Measurements from ENCODE around the gene GPR87.
A peak's percentile ranks its signal among the peaks of the same experiment; 100 is the strongest.

GPR87 gene

DNA sequence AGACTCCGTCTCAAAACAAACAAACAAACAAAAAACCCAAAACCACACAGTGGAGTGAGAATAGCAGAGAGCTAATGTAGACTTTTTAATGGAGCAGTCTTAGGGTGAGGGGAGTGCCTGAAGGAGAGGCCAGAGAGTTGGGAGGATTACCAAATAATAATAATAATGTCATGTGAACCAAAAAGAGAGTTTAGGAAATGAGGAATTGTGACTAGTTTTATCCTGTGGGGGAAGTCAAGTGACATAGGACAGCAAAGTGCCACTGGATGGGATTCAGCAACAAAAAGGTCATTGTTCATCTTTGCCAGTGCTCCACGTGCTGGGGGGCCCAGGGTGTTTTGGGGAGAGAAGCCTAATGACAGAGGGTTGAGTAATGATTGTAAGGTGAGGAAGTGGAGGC is 12.9 kb downstream of the GPR87 start:
- Histone ChIP-seq H2BK120ac (ENCODE audit: low read depth, low read length) (no peak overlapping the region), H3K56ac (ENCODE audit: low read length) (no peak overlapping the region), H3K27me3 (ENCODE audit: insufficient read depth, low read length, poor library complexity) (no peaks in the 10 kb centered on the region)

GRCh38 chr3:151301787-151302186 is 14.8 kb downstream of the GPR87 start:
- no peaks in the 10 kb centered on the region for H3K27me3 ChIP-seq (ENCODE audit: insufficient read depth, low read length, poor library complexity)

More for the DNA sequence above, 12.9 kb downstream of the GPR87 start:
- H3K27ac ChIP-seq (ENCODE audit: low read depth, low read length): no peak overlapping the region
- H3K4me1 ChIP-seq (ENCODE audit: control insufficient read depth, low read depth, low read length): peaks cover 16% of the 10 kb centered on the region
- H3K23ac ChIP-seq (ENCODE audit: low read length): no peak overlapping the region
- H2AK5ac ChIP-seq (ENCODE audit: low read length): no peak overlapping the region
- no peak overlapping the region for H2BK15ac ChIP-seq (replicated peaks; ENCODE audit: low read depth)
- no peak overlapping the region for H3K4ac ChIP-seq (ENCODE audit: low read depth, low read length)
- no CpG with 5 or more reads among the region's 2 CpGs for WGBS (ENCODE audit: extremely low coverage, insufficient coverage, low lambda C conversion rate)
- H3K79me2 ChIP-seq (ENCODE audit: control insufficient read depth, insufficient read depth, low read length): no peaks in the 10 kb centered on the region
- no peak for DNase-seq
- no peaks in the 10 kb centered on the region for H3K36me3 ChIP-seq (ENCODE audit: control insufficient read depth, insufficient read depth, low read length)
- H3K18ac ChIP-seq (ENCODE audit: low read length): no peak overlapping the region
- H3K4me3 ChIP-seq (ENCODE audit: low read length): no peak overlapping the region
- H3K79me1 ChIP-seq (ENCODE audit: low read length): no peaks in the 10 kb centered on the region
- no peak overlapping the region for H2BK5ac ChIP-seq (ENCODE audit: low read length)
- H4K8ac ChIP-seq (ENCODE audit: low read depth, low read length): no peak overlapping the region
- no peak overlapping the region for H3K9ac ChIP-seq (ENCODE audit: low read length)
- H3K4me2 ChIP-seq (ENCODE audit: low read length): no peak overlapping the region
- no peak overlapping the region for H4K5ac ChIP-seq (ENCODE audit: low read length)

DNA sequence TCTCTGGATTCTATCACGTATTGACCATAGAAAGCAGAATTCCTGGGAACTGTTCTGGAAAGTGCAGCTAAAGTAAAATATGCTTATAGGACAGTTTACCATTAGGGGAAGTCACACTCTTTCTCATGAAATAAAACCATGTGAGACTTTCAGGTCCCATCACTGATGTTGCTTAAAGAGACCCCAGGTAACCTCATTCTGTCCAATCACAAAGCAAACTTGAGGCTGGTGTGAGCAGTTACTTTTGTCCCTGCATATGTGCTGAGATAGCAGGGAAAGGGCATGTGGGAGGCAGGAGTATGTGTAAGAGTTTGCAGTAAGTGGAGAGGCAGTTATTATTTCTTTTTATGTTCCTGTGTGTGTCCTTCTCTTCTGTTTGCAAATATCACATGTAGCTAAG is 16.1 kb downstream of the GPR87 start:
- Histone ChIP-seq H3K4me2 (ENCODE audit: low read length) (no peak overlapping the region), H3K9ac (ENCODE audit: low read length) (no peak overlapping the region), H3K56ac (ENCODE audit: low read length) (no peak overlapping the region), H3K18ac (ENCODE audit: low read length) (no peak overlapping the region), H4K8ac (ENCODE audit: low read depth, low read length) (no peak overlapping the region), H3K27ac (ENCODE audit: low read depth, low read length) (no peak overlapping the region), H2AK5ac (ENCODE audit: low read length) (no peak overlapping the region), H3K36me3 (ENCODE audit: control insufficient read depth, insufficient read depth, low read length) (no peaks in the 10 kb centered on the region), H3K4ac (ENCODE audit: low read depth, low read length) (no peak overlapping the region), H3K23ac (ENCODE audit: low read length) (no peak overlapping the region), H3K4me3 (ENCODE audit: low read length) (no peak overlapping the region), H3K27me3 (ENCODE audit: insufficient read depth, low read length, poor library complexity) (no peaks in the 10 kb centered on the region), H3K4me1 (ENCODE audit: control insufficient read depth, low read depth, low read length) (peaks cover 5% of the 10 kb centered on the region), H2BK120ac (ENCODE audit: low read depth, low read length) (no peak overlapping the region), H2BK15ac (replicated peaks; ENCODE audit: low read depth) (no peak overlapping the region), H3K79me1 (ENCODE audit: low read length) (no peaks in the 10 kb centered on the region), H2BK5ac (ENCODE audit: low read length) (no peak overlapping the region), H3K79me2 (ENCODE audit: control insufficient read depth, insufficient read depth, low read length) (no peaks in the 10 kb centered on the region), H4K5ac (ENCODE audit: low read length) (no peak overlapping the region)
- no peak for DNase-seq
- WGBS (ENCODE audit: extremely low coverage, insufficient coverage, low lambda C conversion rate): no CpG with 5 or more reads among the region's 1 CpG

More at GRCh38 chr3:151301787-151302186, 14.8 kb downstream of the GPR87 start:
- Histone ChIP-seq H3K79me1 (ENCODE audit: low read length) (no peaks in the 10 kb centered on the region), H3K56ac (ENCODE audit: low read length) (no peak overlapping the region), H3K27ac (ENCODE audit: low read depth, low read length) (no peak overlapping the region), H3K9ac (ENCODE audit: low read length) (no peak overlapping the region), H2AK5ac (ENCODE audit: low read length) (no peak overlapping the region), H4K5ac (ENCODE audit: low read length) (no peak overlapping the region), H3K36me3 (ENCODE audit: control insufficient read depth, insufficient read depth, low read length) (no peaks in the 10 kb centered on the region), H2BK5ac (ENCODE audit: low read length) (no peak overlapping the region), H2BK120ac (ENCODE audit: low read depth, low read length) (no peak overlapping the region), H4K8ac (ENCODE audit: low read depth, low read length) (no peak overlapping the region), H2BK15ac (replicated peaks; ENCODE audit: low read depth) (no peak overlapping the region), H3K4ac (ENCODE audit: low read depth, low read length) (no peak overlapping the region), H3K4me3 (ENCODE audit: low read length) (no peak overlapping the region), H3K18ac (ENCODE audit: low read length) (no peak overlapping the region), H3K23ac (ENCODE audit: low read length) (no peak overlapping the region), H3K4me2 (ENCODE audit: low read length) (no peak overlapping the region), H3K4me1 (ENCODE audit: control insufficient read depth, low read depth, low read length) (peaks cover 16% of the 10 kb centered on the region), H3K79me2 (ENCODE audit: control insufficient read depth, insufficient read depth, low read length) (no peaks in the 10 kb centered on the region)
- WGBS (ENCODE audit: extremely low coverage, insufficient coverage, low lambda C conversion rate): no CpG with 5 or more reads among the region's 3 CpGs
- DNase-seq: no peak

DNA sequence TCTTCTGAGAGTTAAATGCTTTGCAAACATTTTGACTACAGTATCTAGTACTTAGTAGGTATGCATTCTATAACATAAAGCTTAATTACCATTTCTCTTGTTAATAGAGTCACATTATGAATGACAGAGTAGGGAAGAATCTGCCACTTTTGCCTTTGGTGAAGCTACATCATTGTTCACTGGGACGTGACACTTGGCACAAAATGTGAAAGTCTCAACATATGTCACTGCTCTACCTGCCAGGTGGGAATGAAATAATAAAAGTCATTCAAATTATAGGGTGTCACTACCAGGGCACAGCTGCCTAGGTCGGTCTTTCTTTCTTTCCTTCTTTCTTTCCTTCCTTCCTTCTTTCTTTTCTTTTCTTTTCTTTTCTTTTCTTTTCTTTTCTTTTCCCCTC is 17.6 kb downstream of the GPR87 start:
- no peaks in the 10 kb centered on the region for H3K27me3 ChIP-seq (ENCODE audit: insufficient read depth, low read length, poor library complexity)

DNA sequence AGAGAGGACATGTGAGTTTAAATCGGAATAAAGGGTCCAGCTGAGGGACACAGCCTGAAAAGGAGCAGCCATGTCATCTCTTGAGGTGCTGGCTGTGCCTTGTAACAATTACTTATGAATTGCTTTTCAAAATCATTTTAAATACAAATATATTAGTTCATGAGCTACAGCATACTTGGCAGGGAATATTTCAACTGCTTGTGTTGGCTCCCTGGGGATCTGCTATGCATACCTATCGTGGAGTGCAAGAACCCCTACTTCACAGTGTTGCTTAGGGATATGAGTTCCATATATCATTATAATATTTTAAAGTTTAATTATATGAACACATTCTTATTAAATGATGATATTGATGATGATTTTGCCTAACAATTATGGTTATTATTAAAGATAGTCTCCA is 19.2 kb downstream of the GPR87 start:
- Histone ChIP-seq H3K79me1 (ENCODE audit: low read length) (no peaks in the 10 kb centered on the region), H3K27ac (ENCODE audit: low read depth, low read length) (no peak overlapping the region), H3K9ac (ENCODE audit: low read length) (no peak overlapping the region), H3K23ac (ENCODE audit: low read length) (no peak overlapping the region), H3K79me2 (ENCODE audit: control insufficient read depth, insufficient read depth, low read length) (no peaks in the 10 kb centered on the region), H3K4me1 (ENCODE audit: control insufficient read depth, low read depth, low read length) (no peaks in the 10 kb centered on the region), H2BK120ac (ENCODE audit: low read depth, low read length) (no peak overlapping the region), H3K56ac (ENCODE audit: low read length) (no peak overlapping the region), H4K8ac (ENCODE audit: low read depth, low read length) (no peak overlapping the region), H3K4ac (ENCODE audit: low read depth, low read length) (no peak overlapping the region), H2AK5ac (ENCODE audit: low read length) (no peak overlapping the region), H3K4me3 (ENCODE audit: low read length) (no peak overlapping the region), H3K18ac (ENCODE audit: low read length) (no peak overlapping the region), H2BK5ac (ENCODE audit: low read length) (no peak overlapping the region), H3K4me2 (ENCODE audit: low read length) (no peak overlapping the region), H2BK15ac (replicated peaks; ENCODE audit: low read depth) (no peak overlapping the region), H4K5ac (ENCODE audit: low read length) (no peak overlapping the region), H3K27me3 (ENCODE audit: insufficient read depth, low read length, poor library complexity) (no peaks in the 10 kb centered on the region), H3K36me3 (ENCODE audit: control insufficient read depth, insufficient read depth, low read length) (no peaks in the 10 kb centered on the region)
- no peak for DNase-seq
- no CpG with 5 or more reads among the region's 2 CpGs for WGBS (ENCODE audit: extremely low coverage, insufficient coverage, low lambda C conversion rate)

More for the DNA sequence above, 17.6 kb downstream of the GPR87 start:
- Histone ChIP-seq H3K4me1 (ENCODE audit: control insufficient read depth, low read depth, low read length) (no peaks in the 10 kb centered on the region), H4K5ac (ENCODE audit: low read length) (no peak overlapping the region), H3K56ac (ENCODE audit: low read length) (no peak overlapping the region), H2BK5ac (ENCODE audit: low read length) (no peak overlapping the region), H3K4ac (ENCODE audit: low read depth, low read length) (no peak overlapping the region), H3K36me3 (ENCODE audit: control insufficient read depth, insufficient read depth, low read length) (no peaks in the 10 kb centered on the region), H3K4me3 (ENCODE audit: low read length) (no peak overlapping the region), H3K79me1 (ENCODE audit: low read length) (no peaks in the 10 kb centered on the region), H3K9ac (ENCODE audit: low read length) (no peak overlapping the region), H3K4me2 (ENCODE audit: low read length) (no peak overlapping the region), H3K27ac (ENCODE audit: low read depth, low read length) (no peak overlapping the region), H3K79me2 (ENCODE audit: control insufficient read depth, insufficient read depth, low read length) (no peaks in the 10 kb centered on the region), H3K18ac (ENCODE audit: low read length) (no peak overlapping the region), H3K23ac (ENCODE audit: low read length) (no peak overlapping the region), H4K8ac (ENCODE audit: low read depth, low read length) (no peak overlapping the region), H2AK5ac (ENCODE audit: low read length) (no peak overlapping the region), H2BK120ac (ENCODE audit: low read depth, low read length) (no peak overlapping the region), H2BK15ac (replicated peaks; ENCODE audit: low read depth) (no peak overlapping the region)
- WGBS (ENCODE audit: extremely low coverage, insufficient coverage, low lambda C conversion rate): no CpG with 5 or more reads among the region's 2 CpGs
- no peak for DNase-seq

DNA sequence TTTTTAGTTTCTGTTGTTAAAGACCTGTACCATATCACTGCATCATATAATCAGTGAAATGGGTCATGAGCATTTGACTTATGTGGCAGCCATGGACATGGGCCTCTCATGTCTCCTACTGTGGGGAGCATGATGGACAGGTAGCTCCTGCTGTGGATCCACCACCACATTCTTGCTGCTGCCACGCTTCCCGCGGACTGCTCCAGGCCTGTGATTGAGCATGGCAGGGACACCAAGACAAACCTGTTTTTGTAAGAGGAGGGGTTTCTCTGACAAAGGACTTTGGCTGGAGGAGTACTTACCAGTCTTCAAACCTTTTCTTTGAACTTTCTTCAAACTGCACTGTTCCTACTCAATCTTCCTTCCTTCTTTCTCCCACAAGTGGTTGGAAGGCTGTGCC is 20.4 kb downstream of the GPR87 start:
- WGBS (ENCODE audit: extremely low coverage, insufficient coverage, low lambda C conversion rate): no CpG with 5 or more reads among the region's 3 CpGs
- H3K4ac ChIP-seq (ENCODE audit: low read depth, low read length): no peak overlapping the region
- H2BK120ac ChIP-seq (ENCODE audit: low read depth, low read length): no peak overlapping the region
- H3K18ac ChIP-seq (ENCODE audit: low read length): no peak overlapping the region
- H3K36me3 ChIP-seq (ENCODE audit: control insufficient read depth, insufficient read depth, low read length): no peaks in the 10 kb centered on the region
- no peak overlapping the region for H2BK15ac ChIP-seq (replicated peaks; ENCODE audit: low read depth)
- no peaks in the 10 kb centered on the region for H3K79me2 ChIP-seq (ENCODE audit: control insufficient read depth, insufficient read depth, low read length)
- DNase-seq: peak; percentile 49
- H3K4me3 ChIP-seq (ENCODE audit: low read length): no peak overlapping the region
- no peak overlapping the region for H4K8ac ChIP-seq (ENCODE audit: low read depth, low read length)
- no peak overlapping the region for H3K4me2 ChIP-seq (ENCODE audit: low read length)
- no peak overlapping the region for H4K5ac ChIP-seq (ENCODE audit: low read length)
- H3K9ac ChIP-seq (ENCODE audit: low read length): no peak overlapping the region
- H3K27me3 ChIP-seq (ENCODE audit: insufficient read depth, low read length, poor library complexity): no peaks in the 10 kb centered on the region
- H3K23ac ChIP-seq (ENCODE audit: low read length): no peak overlapping the region
- H3K27ac ChIP-seq (ENCODE audit: low read depth, low read length): no peak overlapping the region
- H3K56ac ChIP-seq (ENCODE audit: low read length): no peak overlapping the region
- no peak overlapping the region for H2AK5ac ChIP-seq (ENCODE audit: low read length)
- no peak overlapping the region for H2BK5ac ChIP-seq (ENCODE audit: low read length)
- H3K4me1 ChIP-seq (ENCODE audit: control insufficient read depth, low read depth, low read length): no peaks in the 10 kb centered on the region
- H3K79me1 ChIP-seq (ENCODE audit: low read length): no peaks in the 10 kb centered on the region

Measured in mesendoderm (in vitro differentiated cells).